ENCODE measurements around the gene KIF21A. TPM values are rescaled to one million over a fixed set of nuclear protein-coding genes. Genes with fewer than 3 reads are reported as not detected.

KIF21A gene
- polyA plus RNA-seq, 1 donor from 2014 or later: 130 TPM

DNA sequence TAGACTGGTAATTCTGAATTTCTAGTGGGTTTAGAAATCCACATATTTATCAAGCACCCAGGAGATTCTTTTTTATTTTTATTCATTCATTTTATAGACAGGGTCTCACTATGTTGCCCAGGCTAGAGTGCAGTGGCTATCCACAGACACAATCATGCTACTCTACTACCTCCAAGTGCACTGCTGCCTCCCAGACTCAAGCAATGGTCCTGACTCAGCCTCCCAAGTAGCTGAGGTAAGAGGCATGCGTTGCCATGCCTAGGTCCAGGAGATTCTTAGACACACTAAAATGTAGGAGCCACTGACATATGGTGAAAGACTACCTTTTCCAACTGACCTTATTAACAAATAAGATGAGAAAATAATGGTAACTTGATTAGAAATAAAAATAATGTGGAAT is 38.9 kb downstream of the KIF21A start:
- no peak overlapping the region for H3K4me2 ChIP-seq (ENCODE audit: low read length)
- no peaks in the 10 kb centered on the region for H3K27me3 ChIP-seq (ENCODE audit: insufficient read depth, low read depth, low read length)
- no peak overlapping the region for H3K9ac ChIP-seq (ENCODE audit: low read length)
- H3K27ac ChIP-seq (ENCODE audit: low read length): no peak overlapping the region
- H3F3A ChIP-seq (ENCODE audit: insufficient read depth, low read length, poor library complexity, severe bottlenecking): no peaks in the 10 kb centered on the region
- H4K20me1 ChIP-seq (ENCODE audit: insufficient read depth): no peaks in the 10 kb centered on the region
- H3K36me3 ChIP-seq (ENCODE audit: insufficient read depth, low read length): no peaks in the 10 kb centered on the region
- no peaks in the 10 kb centered on the region for H3K9me2 ChIP-seq (ENCODE audit: insufficient read depth, low read length)
- H2AFZ ChIP-seq (ENCODE audit: low read depth, low read length): no peak overlapping the region
- H3K9me3 ChIP-seq (ENCODE audit: low read length): no peaks in the 10 kb centered on the region
- H3K4me3 ChIP-seq (ENCODE audit: low read length): no peak overlapping the region
- H3K79me2 ChIP-seq (replicated peaks; ENCODE audit: insufficient read depth, low read length): peaks cover 44% of the 10 kb centered on the region
- TF ChIP-seq TAF1 (IDR thresholded peaks at IDR 0.05; ENCODE audit: low read depth): no peak
- no peak for TF ChIP-seq EZH2 (IDR thresholded peaks at IDR 0.05; ENCODE audit: borderline replicate concordance, insufficient read depth, low read length, poor library complexity, severe bottlenecking)
- TF ChIP-seq, protein P1, sequence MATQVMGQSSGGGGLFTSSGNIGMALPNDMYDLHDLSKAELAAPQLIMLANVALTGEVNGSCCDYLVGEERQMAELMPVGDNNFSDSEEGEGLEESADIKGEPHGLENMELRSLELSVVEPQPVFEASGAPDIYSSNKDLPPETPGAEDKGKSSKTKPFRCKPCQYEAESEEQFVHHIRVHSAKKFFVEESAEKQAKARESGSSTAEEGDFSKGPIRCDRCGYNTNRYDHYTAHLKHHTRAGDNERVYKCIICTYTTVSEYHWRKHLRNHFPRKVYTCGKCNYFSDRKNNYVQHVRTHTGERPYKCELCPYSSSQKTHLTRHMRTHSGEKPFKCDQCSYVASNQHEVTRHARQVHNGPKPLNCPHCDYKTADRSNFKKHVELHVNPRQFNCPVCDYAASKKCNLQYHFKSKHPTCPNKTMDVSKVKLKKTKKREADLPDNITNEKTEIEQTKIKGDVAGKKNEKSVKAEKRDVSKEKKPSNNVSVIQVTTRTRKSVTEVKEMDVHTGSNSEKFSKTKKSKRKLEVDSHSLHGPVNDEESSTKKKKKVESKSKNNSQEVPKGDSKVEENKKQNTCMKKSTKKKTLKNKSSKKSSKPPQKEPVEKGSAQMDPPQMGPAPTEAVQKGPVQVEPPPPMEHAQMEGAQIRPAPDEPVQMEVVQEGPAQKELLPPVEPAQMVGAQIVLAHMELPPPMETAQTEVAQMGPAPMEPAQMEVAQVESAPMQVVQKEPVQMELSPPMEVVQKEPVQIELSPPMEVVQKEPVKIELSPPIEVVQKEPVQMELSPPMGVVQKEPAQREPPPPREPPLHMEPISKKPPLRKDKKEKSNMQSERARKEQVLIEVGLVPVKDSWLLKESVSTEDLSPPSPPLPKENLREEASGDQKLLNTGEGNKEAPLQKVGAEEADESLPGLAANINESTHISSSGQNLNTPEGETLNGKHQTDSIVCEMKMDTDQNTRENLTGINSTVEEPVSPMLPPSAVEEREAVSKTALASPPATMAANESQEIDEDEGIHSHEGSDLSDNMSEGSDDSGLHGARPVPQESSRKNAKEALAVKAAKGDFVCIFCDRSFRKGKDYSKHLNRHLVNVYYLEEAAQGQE (IDR thresholded peaks at IDR 0.05; ENCODE audit: borderline replicate concordance): no peak
- no peak for TF ChIP-seq RAD21 (conservative IDR thresholded peaks at IDR 0.05)
- no peak for TF ChIP-seq CTCF (IDR thresholded peaks at IDR 0.05; ENCODE audit: poor library complexity, severe bottlenecking)
- TF ChIP-seq EP300 (conservative IDR thresholded peaks at IDR 0.05; ENCODE audit: poor library complexity, severe bottlenecking): no peak
- no peak for TF ChIP-seq POLR2AphosphoS5 (IDR thresholded peaks at IDR 0.05)

GRCh38 chr12:39403376-39403775 is 39.5 kb downstream of the KIF21A start:
- H3K4me2 ChIP-seq (ENCODE audit: low read length): no peak overlapping the region
- H3K27ac ChIP-seq (ENCODE audit: low read length): no peak overlapping the region

More at GRCh38 chr12:39403376-39403775, 39.5 kb downstream of the KIF21A start:
- Histone ChIP-seq H3K9me3 (ENCODE audit: low read length) (no peaks in the 10 kb centered on the region), H4K20me1 (ENCODE audit: insufficient read depth) (no peaks in the 10 kb centered on the region), H3K27me3 (ENCODE audit: insufficient read depth, low read depth, low read length) (no peaks in the 10 kb centered on the region), H2AFZ (ENCODE audit: low read depth, low read length) (no peak overlapping the region), H3F3A (ENCODE audit: insufficient read depth, low read length, poor library complexity, severe bottlenecking) (no peaks in the 10 kb centered on the region), H3K79me2 (replicated peaks; ENCODE audit: insufficient read depth, low read length) (peaks cover 45% of the 10 kb centered on the region), H3K4me3 (ENCODE audit: low read length) (no peak overlapping the region), H3K9ac (ENCODE audit: low read length) (no peak overlapping the region), H3K36me3 (ENCODE audit: insufficient read depth, low read length) (no peaks in the 10 kb centered on the region), H3K9me2 (ENCODE audit: insufficient read depth, low read length) (no peaks in the 10 kb centered on the region)
- TF ChIP-seq, protein P1 (IDR thresholded peaks at IDR 0.05; ENCODE audit: borderline replicate concordance): no peak
- TF ChIP-seq RAD21 (conservative IDR thresholded peaks at IDR 0.05) (no peak), EP300 (conservative IDR thresholded peaks at IDR 0.05; ENCODE audit: poor library complexity, severe bottlenecking) (no peak), SMC3 (conservative IDR thresholded peaks at IDR 0.05; ENCODE audit: poor library complexity) (no peak), MXI1 (conservative IDR thresholded peaks at IDR 0.05; ENCODE audit: poor library complexity, severe bottlenecking) (no peak), TAF1 (IDR thresholded peaks at IDR 0.05; ENCODE audit: low read depth) (no peak), POLR2AphosphoS5 (IDR thresholded peaks at IDR 0.05) (no peak), EZH2 (IDR thresholded peaks at IDR 0.05; ENCODE audit: borderline replicate concordance, insufficient read depth, low read length, poor library complexity, severe bottlenecking) (no peak), CTCF (IDR thresholded peaks at IDR 0.05; ENCODE audit: poor library complexity, severe bottlenecking) (no peak)

Measured in neural cell (in vitro differentiated cells).